ENCODE data around the gene TMEM179.

TMEM179 gene

GRCh38 chr14:104547310-104547997, 57.1 kb downstream of the TMEM179 start:
- peak; percentile 12 for DNase-seq (ENCODE audit: low spot score)
- no peak for TF ChIP-seq CTCF (IDR thresholded peaks at IDR 0.05; ENCODE audit: extremely low read depth, missing control alignments)

DNA sequence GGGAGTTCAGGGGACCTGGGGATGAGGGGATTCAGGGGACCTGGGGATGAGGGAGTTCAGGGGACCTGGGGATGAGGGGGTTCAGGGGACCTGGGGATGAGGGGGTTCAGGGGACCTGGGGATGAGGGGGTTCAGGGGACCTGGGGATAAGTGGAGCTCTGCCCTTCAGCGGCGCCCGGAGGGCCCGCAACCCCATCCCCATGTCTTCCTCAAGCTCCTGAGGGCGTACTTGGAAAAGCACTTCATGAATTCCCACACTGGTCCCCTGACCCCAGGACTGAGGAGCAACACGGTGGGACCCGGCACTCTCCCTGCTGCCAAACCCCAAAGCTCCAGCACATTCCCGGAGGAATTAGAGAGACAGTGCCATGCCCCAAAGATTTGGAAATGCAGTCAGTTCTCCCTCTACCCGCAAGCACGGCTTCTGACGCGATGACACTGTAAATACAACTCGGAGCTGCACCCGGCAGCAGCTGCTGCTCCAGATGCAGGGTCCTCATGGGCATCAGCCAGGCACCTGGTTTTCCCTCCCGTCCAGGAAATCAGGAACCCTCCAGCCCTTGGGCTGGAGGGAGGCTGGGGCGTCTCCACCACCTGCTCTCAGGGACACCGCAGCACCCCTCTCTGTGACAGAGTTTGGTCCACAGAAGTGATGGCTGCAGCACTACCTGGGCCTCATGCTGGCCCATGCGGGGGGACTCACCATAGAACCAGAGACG, 57.8 kb downstream of the TMEM179 start:
- DNase-seq (ENCODE audit: low spot score), result no peak

DNA sequence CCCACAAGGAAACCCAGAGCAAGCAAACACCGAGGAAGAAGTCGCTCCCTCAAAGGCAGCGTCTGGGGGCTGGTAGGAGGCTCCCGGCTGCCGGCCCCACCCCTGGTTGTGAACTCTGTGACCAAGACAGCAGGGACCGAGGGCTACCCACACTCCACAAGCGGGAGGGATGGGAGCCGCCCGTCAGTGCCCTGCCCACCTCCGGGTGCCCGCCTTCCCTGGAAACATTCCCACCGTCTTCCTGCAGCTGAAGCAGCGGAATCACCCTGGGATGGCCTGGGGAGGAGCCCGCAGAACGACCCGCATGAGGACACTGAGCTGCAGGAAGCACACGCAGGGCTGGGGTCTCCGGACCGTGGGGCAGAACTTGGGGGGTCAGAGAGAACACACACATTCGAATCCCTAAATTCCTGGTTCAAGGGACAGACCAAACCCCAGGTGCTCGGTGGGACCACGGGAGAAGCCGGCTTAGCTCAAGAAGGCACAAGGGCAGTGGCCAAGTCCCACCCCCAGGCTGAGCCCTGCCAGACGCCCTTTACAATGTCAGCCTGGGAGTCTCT, 58.5 kb downstream of the TMEM179 start:
- TF ChIP-seq CTCF (IDR thresholded peaks at IDR 0.05; ENCODE audit: extremely low read depth, missing control alignments), result no peak
- no peak for DNase-seq (ENCODE audit: low spot score)

More for the DNA sequence above, 57.8 kb downstream of the TMEM179 start:
- no peak for TF ChIP-seq CTCF (IDR thresholded peaks at IDR 0.05; ENCODE audit: extremely low read depth, missing control alignments)

DNA sequence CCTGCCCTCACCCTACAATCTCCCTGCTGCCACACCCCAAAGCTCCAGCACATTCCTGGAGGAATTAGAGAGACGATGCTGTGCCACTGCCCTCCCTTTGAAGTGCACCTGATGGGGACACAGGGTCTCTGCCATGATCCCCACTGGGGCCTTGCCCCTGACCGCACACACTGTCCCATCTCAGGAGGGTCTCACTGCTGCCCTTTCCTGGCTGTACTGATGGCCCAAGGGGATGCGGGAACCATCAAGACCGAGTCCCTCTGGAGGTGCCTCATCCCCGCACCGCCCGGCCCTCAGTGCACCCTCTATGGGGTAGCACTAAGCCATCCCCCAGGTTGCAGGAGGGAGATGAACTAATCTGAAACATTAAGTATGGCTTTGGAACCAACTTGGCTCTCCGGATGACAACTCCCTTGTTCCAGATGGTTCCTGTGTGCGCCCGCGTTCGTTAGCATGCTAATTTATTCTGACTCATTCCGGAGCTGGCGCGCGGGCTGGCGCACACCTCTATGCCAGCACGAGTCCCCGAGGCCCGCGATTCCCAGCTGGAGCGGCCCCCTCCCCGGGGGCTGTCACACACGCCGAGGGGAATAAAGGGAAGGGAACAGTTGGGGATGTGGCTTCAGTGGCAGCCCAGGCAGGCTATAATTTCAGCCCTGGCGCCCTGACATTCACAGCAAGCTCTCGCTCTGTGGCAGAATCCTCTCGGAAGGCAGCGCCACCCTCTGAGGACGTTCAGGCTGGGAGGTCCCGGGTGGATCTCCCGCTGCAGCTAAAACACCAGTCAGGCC, 59.2 kb downstream of the TMEM179 start:
- no peak for DNase-seq (ENCODE audit: low spot score)
- TF ChIP-seq CTCF (IDR thresholded peaks at IDR 0.05; ENCODE audit: extremely low read depth, missing control alignments), result no peak

DNA sequence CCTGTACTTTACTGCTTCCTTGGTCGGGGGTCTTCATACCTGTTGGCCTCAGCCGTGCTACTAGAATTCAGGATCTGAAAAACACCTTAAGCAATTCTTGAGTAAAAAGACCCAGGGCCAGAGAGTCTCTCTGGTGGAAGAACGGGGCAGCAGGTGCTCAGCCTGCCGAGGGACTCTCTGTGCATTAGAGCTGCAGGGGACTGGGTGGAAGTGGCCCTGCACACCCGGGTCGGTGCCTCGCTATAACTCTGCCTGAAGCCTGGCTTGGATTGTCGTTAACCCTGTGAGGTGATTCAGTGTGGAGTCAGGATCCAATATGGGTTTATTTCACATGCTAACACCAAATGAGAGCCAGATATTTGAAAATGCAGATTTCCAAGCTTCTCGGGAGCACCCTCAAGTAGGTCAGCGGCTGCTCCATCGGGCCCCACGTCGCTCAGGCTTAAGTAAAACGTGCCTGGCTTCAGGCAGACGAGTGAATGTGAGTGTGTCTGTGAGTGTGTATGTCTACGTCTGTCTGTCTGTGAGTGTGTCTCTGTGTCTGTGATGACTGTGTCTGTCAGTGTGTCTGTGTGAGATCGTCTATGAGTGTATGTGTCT, 60.1 kb downstream of the TMEM179 start:
- no peak for TF ChIP-seq CTCF (IDR thresholded peaks at IDR 0.05; ENCODE audit: extremely low read depth, missing control alignments)
- no peak for DNase-seq (ENCODE audit: low spot score)

DNA sequence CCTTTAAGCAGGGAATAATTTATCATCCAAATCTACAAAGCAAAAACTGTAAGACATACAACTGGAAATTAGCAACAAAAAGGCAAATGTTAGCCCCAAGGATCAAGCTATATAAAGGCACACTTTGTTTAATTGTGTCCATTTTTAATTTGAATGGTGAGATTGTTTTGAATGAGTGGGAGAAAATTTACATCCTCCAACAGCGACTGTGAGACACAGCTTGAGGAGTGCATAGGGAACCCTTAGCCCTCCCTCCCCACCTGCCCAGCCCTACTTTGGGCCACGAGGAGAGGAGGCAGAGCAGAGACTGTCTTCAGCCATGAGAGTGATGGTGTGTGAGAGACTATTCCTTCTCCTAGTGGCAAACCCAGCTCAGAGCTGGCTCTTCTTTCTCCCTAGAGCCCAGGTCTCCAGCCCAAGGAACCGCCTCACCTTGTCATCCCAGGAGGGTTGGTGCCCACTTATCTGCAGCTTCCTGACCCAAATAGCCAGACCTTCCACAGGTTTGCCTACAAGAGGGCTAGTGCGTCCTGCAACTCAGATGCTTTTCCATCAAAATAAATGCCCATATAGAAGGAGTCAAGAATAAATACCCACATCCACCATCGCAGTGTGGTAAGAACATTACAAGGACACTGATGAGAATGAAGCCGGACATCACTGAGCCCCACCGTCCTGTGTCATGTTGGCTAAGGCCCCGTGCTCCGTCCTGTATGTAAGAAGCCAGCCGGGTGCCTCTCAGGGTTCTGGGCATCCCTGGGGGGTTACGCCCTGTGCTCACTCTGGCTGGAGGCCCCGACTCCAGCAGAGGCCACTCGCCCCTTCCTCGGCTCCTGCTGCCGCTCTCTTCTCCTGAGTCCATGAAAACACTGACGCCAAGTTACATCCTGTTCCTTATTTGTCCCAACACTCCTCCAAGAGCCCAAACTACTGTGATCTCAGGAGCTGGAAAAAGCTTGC, 61.4 kb downstream of the TMEM179 start:
- DNase-seq (ENCODE audit: low spot score), result no peak
- TF ChIP-seq CTCF (IDR thresholded peaks at IDR 0.05; ENCODE audit: extremely low read depth, missing control alignments), result no peak

All from GM20000 (cell line).